DMS 273 (cell line): ENCODE data around the gene MTHFD2L.

Source experiments
- DNase-seq: peaks from one replicate; lab custom pipeline; 2025; ENCODE audit not compliant: unreplicated experiment; lab: John Stamatoyannopoulos, UW

MTHFD2L gene

DNA sequence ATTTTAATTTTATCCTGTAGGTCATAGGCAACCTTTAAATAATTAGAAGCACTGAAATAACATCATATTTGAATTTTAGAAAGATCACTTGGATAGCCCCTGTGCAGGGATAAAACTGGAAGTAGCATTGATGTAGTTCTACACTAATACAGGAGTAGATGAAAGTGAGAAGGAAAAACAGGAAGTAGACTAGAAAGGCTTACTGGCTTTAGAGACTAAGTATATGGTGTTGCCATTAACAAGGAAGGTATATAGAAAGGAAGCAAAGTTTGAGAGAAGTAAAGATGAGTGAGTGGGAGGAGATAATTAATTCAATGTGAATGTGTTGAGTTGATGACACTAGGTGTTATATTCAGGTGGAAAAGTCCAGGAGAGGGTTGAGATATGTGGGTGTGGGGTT, 77.2 kb downstream of the MTHFD2L start:
- no peak for DNase-seq

DNA sequence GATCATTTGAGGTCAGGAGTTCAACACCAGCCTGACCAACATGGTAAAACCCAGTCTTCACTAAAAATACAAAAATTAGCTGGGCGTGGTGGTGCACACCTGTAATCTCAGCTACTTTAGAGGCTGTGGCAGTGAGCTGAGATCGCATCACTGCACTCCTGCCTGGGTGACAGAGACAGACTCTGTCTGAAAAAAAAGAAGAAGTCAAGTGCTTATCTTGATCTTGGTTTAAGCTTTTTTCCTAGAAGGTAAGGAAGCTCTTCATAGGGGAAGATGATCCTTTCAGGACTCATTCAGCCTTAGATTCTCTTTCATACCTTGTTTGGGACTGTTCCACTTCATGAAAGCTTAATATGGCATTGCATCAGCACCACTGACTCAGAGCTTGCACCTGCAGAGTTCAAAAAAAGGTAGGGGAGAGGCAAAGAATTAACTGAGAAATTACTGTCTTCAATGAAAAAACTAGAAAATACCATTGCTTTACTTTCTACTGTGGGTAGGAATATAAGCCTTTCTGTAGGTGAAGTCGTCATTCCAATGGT, 79.6 kb downstream of the MTHFD2L start:
- DNase-seq = no peak

DNA sequence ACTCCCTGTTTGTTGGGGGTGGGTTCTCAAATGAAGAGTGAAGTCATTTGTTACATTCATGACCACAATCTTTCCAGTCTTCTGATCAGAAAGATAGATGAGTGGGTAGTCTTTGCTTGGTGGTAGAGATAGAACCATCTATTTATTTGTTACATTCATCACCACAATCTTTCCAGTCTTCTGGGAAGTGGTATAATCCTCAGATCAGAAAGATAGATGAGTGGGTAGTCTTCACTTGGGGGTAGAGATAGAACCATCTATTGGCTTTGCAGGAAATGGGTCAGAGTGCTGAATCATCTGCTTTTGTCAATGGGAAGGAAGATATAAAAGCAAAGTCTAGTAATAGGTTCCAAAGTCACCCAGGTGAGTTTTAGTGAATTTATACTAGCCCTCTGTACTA, 86.1 kb downstream of the MTHFD2L start:
- DNase-seq = no peak

DNA sequence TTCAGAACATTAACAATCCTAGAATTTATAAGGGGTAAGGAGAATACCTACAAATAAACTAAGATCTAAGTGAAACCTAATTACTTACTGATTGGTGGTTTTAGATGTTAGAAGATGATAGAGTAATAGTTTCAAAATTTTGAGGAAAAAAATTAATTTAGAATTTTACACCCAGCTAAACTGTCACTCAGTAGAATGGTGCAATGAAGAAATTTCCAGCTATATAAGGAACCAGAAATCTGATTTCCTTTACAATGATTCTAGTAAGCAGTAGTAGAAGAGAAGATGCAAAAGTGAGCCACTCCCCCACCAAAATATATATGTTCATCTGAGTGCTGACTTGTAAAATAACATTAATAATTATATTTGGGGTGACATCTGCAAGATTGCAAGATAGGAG, 95.0 kb downstream of the MTHFD2L start:
- DNase-seq = no peak

DNA sequence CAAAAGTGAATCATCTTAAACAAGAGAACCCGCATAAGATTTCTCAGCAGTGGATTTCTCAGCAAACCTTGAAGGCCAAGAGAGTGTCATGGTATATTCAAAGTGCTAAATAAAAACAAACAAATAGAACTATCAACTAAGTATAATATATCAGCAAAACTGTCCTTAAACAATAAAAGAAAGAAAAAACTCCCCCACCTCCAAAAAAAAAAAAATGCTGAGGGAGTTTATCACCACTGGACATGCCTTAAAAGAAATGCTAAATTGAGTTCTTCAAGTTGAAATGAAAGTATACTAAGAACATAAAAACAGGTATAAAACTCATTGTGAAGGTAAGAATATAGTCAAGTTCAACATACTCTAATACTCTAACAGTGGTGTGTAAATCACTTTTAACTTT, 96.5 kb downstream of the MTHFD2L start:
- no peak for DNase-seq

DNA sequence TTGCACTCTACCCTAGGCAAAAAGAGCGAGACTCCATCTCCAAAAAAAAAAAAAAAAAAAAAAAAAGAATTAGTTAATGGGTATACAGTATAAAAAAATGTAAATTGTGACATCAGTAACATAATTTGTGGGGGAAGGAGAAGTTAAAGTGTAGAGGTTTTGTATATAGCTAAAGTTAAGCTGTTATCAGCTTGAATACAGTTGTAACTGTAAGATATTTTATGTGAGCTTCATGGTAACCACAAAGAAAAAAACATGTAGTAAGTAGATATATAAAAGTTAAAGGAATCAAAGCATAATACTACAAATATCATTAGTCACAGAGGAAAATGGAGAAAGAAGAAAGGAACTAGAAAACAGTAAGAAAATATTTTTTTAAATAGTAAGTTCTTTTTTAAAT, 97.2 kb downstream of the MTHFD2L start:
- no peak for DNase-seq

DNA sequence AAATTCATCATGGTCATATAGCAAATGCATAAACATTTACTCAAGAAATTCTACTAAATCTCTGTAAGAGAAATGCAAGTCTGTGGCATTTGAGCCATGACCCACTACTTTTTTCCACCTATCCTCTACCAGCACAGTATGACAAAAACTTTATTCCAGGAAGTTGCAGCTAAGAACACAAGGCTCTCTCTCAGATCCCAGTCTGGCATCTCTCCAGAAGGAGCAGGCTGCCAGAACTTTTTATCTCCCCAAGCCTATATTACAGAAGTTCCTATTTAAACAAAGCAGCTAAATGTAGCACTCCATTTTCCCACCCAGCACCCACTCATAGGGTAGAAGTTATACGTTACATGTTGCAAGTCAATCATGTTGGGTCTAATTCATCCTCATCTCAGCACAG, 101.0 kb downstream of the MTHFD2L start:
- peak; percentile 11 for DNase-seq

DNA sequence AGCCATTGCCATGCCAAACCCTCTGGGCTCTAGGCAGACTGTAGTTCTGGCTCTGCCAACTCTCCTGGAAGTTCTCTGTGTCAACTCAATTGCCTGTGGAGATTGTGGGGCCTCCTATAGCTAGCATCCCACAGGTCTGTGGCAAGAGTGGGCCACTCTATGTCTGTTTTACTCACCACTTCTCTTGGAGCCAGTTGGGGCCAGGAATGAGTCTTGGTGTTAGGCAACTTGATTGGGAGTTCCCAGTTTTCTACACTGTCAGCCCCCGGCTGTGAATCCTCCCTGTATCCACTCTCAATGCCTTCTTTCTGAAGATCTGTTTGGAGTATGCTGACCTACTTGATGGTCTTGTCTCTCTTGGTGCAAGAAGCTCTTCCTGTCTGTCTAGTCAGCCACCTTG, 102.1 kb downstream of the MTHFD2L start:
- no peak for DNase-seq

DNA sequence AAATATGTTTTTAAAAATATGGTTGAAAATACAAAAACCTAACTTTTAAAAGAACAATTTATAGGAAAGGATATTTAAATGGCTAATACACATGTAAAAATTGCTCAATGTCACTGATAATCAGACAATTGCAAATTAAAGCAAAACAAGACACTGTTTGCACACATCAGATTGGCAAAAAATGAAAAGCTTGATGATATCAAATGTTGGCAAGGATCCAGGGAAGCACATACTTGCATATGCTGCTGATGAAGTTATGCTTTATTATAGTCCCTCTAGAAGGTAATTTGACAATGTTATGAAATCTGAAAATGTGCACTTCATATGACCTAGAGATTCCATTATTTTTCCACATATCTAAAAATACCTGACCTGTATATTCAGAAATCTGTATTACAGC, 104.6 kb downstream of the MTHFD2L start:
- no peak for DNase-seq

DNA sequence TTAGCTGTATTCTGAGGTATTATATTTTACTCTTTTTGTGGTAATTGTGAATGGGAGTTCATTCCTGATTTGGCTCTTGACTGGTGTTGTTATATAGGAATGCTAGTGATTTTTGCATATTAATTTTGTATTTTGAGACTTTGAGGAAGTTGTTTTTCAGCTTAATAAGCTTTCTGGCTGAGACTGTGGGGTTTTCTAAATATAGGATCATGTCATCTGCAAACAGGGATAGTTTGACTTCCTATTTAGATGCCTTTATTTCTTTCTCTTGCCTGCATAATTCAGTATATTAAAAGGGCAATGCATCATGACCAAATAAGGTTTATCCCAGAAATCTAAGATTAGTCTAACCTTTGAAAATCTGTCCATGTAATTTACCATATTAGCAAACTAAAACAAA, 105.6 kb downstream of the MTHFD2L start:
- no peak for DNase-seq

DNA sequence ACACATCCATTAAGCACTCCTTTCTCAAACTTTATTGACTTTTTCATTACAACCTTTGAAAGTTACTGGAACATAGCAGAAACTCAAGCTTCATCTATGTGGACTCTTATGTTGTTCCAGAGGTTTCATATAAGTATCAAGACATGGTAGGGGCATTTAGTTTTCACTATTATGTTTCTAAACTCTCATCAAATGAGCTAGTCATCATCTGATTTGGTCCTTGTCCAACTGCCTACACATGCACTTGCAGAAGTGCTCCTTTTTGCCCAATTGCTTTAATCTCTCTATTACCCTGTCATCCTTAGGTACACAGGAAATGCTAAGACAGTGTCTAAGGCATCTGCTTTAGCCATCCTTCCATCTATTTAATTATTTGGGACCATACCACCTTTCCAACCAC, 108.2 kb downstream of the MTHFD2L start:
- DNase-seq = no peak

DNA sequence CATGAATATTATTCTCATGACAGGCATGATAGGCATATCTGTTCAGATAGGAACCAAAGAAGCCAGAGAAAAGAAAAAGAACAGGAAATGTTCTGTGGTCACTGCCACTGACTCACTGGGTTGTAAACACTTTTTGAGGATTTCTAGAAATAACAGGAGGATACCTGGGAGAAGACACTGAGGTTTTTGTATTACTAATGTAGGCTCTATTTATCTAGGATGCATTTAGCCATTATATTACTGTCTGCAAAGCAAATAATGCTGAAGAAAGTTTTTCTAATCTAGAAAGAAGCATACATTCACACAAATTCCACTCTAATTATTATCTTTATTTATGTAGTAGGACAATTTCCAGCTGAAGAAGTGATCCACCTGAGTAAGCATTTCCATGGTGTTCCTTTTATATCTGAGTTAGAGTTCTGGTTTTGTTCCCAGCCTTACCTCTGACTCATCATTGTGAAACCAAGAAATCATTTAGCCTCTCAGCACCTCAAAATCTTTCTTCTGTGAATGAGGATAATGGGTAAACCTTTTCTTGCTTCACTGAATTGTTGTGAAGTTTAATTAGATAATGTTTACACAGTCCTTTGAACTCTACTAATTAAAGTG, 110.2 kb downstream of the MTHFD2L start:
- DNase-seq = no peak

DNA sequence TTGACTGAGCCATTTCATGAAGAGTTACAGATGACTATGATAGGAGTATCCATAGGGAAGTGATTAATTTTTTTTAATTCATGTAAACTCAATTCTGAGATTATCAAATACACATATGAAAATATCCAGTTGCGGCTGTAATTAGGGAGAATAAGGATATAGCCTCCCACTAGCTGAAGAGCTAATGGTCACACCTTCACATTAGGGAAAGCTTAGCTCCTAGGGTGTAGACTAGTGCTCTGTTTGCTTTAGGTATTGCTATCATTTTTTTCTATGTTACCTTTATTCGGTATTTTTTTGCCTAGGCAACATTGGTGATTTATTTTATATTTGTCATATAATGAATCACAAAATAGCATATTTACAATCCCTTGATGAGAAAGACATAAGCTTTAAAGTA, 110.7 kb downstream of the MTHFD2L start:
- no peak for DNase-seq

DNA sequence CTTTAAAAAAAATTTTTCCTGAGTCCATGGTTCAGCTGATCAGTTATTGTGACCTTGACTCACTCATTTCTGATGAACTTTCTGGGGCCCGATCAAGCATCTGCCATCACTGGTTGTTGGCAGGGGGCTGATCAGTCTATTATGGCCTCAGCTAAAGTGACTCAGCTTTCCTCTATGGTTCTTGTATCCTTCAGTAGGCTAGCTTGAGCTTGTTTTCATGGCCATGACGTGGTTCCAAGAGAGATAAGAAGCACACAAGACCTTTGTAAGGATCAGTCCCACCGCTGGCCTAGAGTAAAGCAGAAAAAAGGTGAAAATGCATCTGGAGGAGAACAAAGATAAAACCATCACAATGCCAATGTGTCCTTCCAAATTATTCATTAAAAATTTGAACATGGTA, 120.6 kb downstream of the MTHFD2L start:
- DNase-seq = no peak

DNA sequence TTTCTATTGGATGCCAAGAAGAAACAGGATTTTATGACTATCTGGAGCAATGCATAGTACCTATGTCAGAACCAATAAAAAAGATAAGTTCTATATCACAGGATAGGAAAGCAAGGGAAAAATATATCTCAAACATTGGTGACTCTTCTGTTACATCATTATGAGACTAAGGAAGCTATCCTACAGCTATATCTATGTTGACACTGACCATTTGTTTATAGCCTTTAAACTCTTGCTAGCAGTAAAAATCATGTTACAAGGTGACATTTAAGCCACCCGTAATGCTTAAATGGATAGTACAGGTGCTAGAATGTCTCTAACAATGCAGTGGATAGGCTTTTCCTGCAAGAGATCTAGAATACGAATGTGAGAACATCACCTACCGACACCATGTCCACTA, 121.8 kb downstream of the MTHFD2L start:
- DNase-seq = no peak

DNA sequence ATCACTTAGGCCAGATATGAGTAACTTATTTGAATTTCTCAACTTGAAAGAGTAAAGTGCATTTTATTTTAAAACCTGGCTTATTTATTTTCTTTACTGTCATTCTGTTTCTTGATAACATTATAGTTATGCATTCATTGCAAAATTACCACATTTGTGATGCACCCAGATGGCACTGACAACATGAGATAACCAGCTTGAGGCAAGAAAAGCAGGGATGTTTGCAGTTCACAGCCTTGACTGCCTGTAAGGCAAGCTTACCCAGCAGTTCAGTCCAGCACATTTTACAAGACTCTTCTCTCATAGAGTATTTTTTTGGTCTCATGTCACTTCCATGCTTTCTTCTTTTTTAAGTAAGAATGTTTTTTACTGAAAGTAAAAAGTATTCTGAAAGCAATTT, 125.0 kb downstream of the MTHFD2L start:
- DNase-seq = no peak

DNA sequence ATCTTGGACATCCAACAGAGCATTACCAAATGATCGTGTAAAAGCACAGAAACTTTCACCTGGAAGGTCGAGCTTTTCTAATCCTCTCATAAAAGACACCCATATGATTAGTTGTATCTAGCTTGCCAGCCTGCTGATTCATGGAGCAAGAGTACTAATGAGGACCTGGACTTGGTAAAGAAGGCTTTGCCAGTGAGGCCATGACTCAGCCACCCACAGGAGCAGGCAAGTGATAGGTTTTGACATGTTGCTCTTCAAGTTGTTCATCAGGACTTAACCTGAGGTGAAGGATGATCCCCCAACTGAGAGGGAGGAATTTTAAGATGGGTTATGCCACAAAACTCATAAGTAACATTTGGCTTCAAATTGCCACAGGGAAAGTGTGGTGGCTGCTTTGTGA, 125.7 kb downstream of the MTHFD2L start:
- DNase-seq = no peak

DNA sequence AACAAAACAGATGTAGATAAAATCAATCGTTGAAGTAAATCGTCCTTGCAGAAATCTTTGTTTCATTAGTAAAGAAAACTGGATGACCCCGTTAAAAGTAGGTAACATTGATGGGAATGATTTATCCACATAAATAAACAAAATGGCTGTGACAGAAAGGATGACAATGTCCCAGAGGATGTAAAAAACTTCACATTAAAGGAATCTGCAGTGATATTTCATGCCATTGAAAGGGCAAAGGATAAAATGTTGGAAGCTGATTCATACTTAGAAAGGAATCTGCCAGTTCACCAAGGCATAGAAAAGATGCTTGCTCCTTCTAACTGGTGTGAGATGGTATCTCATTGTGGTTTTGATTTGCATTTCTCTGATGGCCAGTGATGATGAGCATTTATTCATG, 126.1 kb downstream of the MTHFD2L start:
- DNase-seq = no peak

DNA sequence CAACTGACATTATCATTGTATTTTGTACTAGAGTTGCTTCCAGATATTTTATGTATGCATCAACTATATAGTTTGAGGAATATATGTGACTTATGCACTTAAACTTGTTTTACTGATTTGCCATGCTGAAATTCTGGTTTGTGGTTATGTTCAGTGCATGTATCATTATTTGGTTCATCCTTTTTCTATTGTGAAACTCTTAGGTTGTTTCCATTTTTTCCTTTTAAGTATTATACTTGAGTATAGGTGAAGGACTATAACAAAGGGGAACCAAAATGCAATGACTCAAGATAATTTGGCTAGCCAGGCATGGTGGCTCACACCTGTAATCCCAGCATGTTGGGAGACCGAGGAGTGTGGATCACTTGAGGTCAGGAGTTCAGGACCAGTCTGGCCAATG, 129.2 kb downstream of the MTHFD2L start:
- no peak for DNase-seq

DNA sequence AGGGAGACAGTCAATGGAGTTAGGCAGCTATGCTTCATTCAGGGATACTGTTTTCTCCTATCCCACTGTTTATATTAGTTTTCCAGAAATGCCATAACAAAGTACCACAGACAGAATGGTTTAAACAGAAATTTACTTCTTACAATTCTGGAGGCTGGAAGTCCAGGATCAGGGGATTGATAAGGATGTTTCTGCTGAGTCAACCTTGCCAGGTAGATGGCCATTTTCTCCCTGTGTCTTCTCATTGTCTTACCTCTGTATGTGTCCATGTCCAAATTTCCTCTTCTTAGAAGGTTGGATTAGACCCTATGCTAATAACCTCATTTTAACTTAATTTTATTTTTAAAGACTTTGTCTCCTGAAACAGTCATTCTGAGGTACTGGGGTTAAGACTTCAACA, 129.9 kb downstream of the MTHFD2L start:
- DNase-seq = no peak

DNA sequence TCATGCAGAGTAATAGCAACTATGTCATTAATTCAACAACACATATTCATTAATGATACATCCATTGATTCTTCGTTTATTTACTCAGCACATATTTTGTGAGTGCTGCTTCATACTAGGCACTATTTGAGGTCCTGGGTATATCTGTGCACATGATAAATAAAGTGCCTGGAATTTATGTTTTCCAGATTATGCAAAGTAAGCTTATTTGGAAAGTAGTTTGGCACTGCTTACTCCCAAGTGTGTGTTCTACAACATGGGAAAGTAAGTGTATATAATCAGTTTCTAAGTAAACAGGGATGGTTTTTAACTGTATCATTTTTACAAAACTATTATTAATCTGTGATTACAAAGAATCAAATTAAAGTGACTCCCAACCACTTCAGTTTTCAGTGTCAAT, 133.6 kb downstream of the MTHFD2L start:
- no peak for DNase-seq

DNA sequence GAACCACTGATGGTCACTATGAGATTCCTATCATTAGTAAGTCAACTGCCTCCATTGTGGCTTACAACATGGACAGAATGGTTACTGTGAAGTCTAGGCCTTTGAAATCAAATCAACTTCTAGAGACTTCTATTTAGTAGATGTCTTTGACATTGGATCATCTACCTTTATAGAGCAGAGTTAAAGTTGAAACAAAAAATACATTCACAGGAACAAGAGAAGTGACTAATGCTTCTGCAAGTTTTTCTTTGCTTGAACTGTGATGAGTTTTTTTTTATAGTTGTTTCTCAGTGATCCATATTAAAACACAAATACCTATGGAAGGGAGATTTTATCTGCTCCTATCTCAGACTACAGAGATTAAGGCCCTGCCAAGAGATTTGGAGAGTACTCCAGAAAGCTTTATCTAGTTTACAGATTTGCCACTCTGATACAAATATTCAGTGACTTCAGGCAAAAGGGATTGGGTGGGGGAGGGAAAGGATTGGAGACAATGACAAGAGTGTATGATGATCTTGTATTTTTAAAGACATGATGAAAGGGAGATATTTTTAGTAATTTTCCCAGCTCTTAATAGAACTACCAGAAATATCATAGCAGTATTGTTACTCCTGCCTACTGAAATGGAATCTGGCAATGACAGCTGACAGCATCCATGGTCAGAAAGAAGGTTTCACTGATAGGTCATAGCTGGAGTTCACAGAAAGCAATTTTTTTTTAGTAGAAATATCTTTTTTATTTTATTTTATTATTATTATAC, 134.4 kb downstream of the MTHFD2L start:
- DNase-seq = no peak

DNA sequence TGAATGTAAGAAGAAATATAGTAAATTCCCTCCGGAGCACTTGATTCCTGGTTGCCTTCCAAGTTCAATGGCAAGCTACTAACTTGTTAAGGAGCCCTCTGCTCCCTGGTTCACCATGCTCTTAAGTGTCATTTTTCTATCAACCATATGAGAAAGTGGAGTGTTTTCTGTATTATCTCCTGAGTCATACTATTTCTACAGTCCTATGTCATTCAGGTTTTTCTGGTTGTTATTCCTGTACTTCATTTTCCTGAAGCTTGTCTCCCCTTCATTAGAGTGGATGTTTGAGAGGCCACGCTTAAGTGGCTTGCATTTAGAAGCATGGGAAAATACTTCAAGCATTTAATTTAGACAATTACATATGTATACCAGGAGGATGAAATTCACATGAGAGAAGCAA, 135.6 kb downstream of the MTHFD2L start:
- no peak for DNase-seq
